ENCODE data around the gene NT5C2.

NT5C2 gene

GRCh38 chr10:103040418-103040817 is 152.7 kb downstream of the NT5C2 start:
- no peak for TF ChIP-seq CTCF (IDR thresholded peaks at IDR 0.05; ENCODE audit: low read depth, low read length)
- H3K4me1 ChIP-seq = no peaks in the 10 kb centered on the region
- DNase-seq = no peak
- H3K36me3 ChIP-seq = no peaks in the 10 kb centered on the region
- no peaks in the 10 kb centered on the region for H3K9me3 ChIP-seq
- H3K27me3 ChIP-seq = no peaks in the 10 kb centered on the region
- no peak overlapping the region for H3K4me3 ChIP-seq (ENCODE audit: low read depth, low read length)

GRCh38 chr10:103038570-103038969 is 154.5 kb downstream of the NT5C2 start:
- Histone ChIP-seq H3K36me3 (no peaks in the 10 kb centered on the region), H3K27me3 (no peaks in the 10 kb centered on the region), H3K4me1 (no peaks in the 10 kb centered on the region), H3K9me3 (no peaks in the 10 kb centered on the region), H3K4me3 (ENCODE audit: low read depth, low read length) (no peak overlapping the region)
- DNase-seq = no peak
- TF ChIP-seq CTCF (IDR thresholded peaks at IDR 0.05; ENCODE audit: low read depth, low read length) = no peak

Measured in BE2C (cell line).